Measurements from ENCODE around the gene ATXN7L2. TPM values are rescaled to one million over a fixed set of nuclear protein-coding genes. Genes with fewer than 3 reads are reported as not detected.

Gene ATXN7L2
- total RNA-seq, 4 donors from 2014 or later: 6.5 to 6.8 (median 6.5) TPM

GRCh38 chr1:109495738-109496137 lies 12.0 kb downstream of the ATXN7L2 start:
- peaks cover 0 to 49% (median 0%) of the 10 kb centered on the region in 3 donors for H3K36me3 ChIP-seq
- no peaks in the 10 kb centered on the region for H3K27me3 ChIP-seq
- no peak for TF ChIP-seq EP300 (IDR thresholded peaks at IDR 0.05)
- no peak for TF ChIP-seq POLR2A (IDR thresholded peaks at IDR 0.05)
- TF ChIP-seq, protein P1, sequence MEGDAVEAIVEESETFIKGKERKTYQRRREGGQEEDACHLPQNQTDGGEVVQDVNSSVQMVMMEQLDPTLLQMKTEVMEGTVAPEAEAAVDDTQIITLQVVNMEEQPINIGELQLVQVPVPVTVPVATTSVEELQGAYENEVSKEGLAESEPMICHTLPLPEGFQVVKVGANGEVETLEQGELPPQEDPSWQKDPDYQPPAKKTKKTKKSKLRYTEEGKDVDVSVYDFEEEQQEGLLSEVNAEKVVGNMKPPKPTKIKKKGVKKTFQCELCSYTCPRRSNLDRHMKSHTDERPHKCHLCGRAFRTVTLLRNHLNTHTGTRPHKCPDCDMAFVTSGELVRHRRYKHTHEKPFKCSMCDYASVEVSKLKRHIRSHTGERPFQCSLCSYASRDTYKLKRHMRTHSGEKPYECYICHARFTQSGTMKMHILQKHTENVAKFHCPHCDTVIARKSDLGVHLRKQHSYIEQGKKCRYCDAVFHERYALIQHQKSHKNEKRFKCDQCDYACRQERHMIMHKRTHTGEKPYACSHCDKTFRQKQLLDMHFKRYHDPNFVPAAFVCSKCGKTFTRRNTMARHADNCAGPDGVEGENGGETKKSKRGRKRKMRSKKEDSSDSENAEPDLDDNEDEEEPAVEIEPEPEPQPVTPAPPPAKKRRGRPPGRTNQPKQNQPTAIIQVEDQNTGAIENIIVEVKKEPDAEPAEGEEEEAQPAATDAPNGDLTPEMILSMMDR (IDR thresholded peaks at IDR 0.05): no peak
- WGBS, 2 donors: 88 to 91% methylated on average over 5 to 7 of the region's 7 CpGs
- peaks cover 0 to 63% (median 23%) of the 10 kb centered on the region in 4 donors for H3K4me1 ChIP-seq
- no peaks in the 10 kb centered on the region for H3K9me3 ChIP-seq
- no peak overlapping the region for H3K27ac ChIP-seq
- DNase-seq (ENCODE audit: low spot score in 2 of 2): no peak
- H3K4me3 ChIP-seq: no peak overlapping the region

- Histone ChIP-seq H3K27me3 (no peaks in the 10 kb centered on the region), H3K9me3 (no peaks in the 10 kb centered on the region), H3K36me3 (peaks cover 0 to 60% (median 0%) of the 10 kb centered on the region in 3 donors), H3K4me1 (peaks cover 0 to 79% (median 31%) of the 10 kb centered on the region in 4 donors), H3K4me3 (no peak overlapping the region), H3K27ac (no peak overlapping the region)
- 58 to 61% methylated on average over 9 of the region's 9 CpGs for WGBS, 2 donors
- DNase-seq (ENCODE audit: low spot score in 2 of 2): no peak
- TF ChIP-seq, protein P1 (IDR thresholded peaks at IDR 0.05): no peak
- TF ChIP-seq POLR2A (IDR thresholded peaks at IDR 0.05): no peak
- TF ChIP-seq EP300 (IDR thresholded peaks at IDR 0.05): no peak
These were observed 13.9 kb downstream of the ATXN7L2 start for GRCh38 chr1:109497449-109498160.

GRCh38 chr1:109498161-109498801 lies 14.6 kb downstream of the ATXN7L2 start:
- Histone ChIP-seq H3K4me1 (peaks cover 0 to 77% (median 30%) of the 10 kb centered on the region in 4 donors), H3K4me3 (no peak overlapping the region), H3K27ac (no peak overlapping the region), H3K36me3 (peaks cover 0 to 67% (median 0%) of the 10 kb centered on the region in 3 donors), H3K27me3 (no peaks in the 10 kb centered on the region), H3K9me3 (no peaks in the 10 kb centered on the region)
- TF ChIP-seq POLR2A (IDR thresholded peaks at IDR 0.05): no peak
- TF ChIP-seq, protein P1 (IDR thresholded peaks at IDR 0.05): peak; percentile 18 to 55 (median 30)
- no peak for TF ChIP-seq EP300 (IDR thresholded peaks at IDR 0.05)
- no peak for DNase-seq (ENCODE audit: low spot score in 2 of 2)
- 51 to 65% methylated on average over 8 to 12 of the region's 12 CpGs for WGBS, 2 donors

DNA sequence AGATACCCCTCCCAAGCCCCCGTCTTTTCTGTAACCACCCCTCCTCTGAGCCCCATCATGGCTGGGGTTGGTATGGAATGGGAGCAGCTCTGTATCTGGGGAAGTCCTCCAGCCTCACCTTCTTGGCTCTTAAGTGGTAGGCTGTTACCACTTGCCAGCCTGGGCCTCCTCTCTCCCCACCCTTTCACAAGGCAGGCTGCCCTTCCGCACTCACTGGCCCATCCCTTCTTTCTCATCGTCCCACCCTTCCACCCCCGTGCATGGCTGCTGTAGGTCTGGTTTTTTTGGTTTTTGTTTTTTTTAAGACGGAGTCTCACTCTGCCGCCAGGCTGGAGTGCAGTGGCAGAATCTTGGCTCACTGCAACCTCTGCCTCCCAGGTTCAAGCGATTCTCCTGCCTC lies 15.4 kb downstream of the ATXN7L2 start:
- no peaks in the 10 kb centered on the region for H3K9me3 ChIP-seq
- peaks cover 0 to 76% (median 27%) of the 10 kb centered on the region in 4 donors for H3K4me1 ChIP-seq
- no peak for TF ChIP-seq POLR2A (IDR thresholded peaks at IDR 0.05)
- TF ChIP-seq, protein P1 (IDR thresholded peaks at IDR 0.05): no peak
- no peak for TF ChIP-seq EP300 (IDR thresholded peaks at IDR 0.05)
- H3K4me3 ChIP-seq: no peak overlapping the region
- WGBS, 2 donors: 73 to 78% methylated on average over 7 of the region's 7 CpGs
- DNase-seq (ENCODE audit: low spot score in 2 of 2): no peak
- no peak overlapping the region for H3K27ac ChIP-seq
- H3K36me3 ChIP-seq: peaks cover 0 to 70% (median 0%) of the 10 kb centered on the region in 3 donors
- H3K27me3 ChIP-seq: no peaks in the 10 kb centered on the region

Measured in tibial nerve (tissue), 4 donors.